Nephron (organoid): Measurements from ENCODE around the gene CDKN2B-AS1.

Experiments
- H3K27ac Mint-ChIP-seq, 3 experiments: 2 replicates each; pipeline ENCODE4 v1.8.0; 2020; ENCODE audit warnings: mixed read lengths in 3 of 3, mild to moderate bottlenecking in 2 of 3, moderate library complexity in 1 of 3
- H3K27me3 Mint-ChIP-seq: 2 replicates; pipeline ENCODE4 v1.8.0; 2021; ENCODE audit warnings: low read depth, mild to moderate bottlenecking, moderate library complexity, mixed read lengths
- H3K36me3 Mint-ChIP-seq: 2 replicates; pipeline ENCODE4 v1.8.0; 2020; ENCODE audit warnings: low read depth, mixed read lengths
- H3K4me1 Mint-ChIP-seq: 2 replicates; pipeline ENCODE4 v1.8.0; 2020; ENCODE audit warnings: mixed read lengths
- H3K4me3 Mint-ChIP-seq, 3 experiments: 2 replicates each; pipeline ENCODE4 v1.8.0; 2020; ENCODE audit warnings: mild to moderate bottlenecking in 3 of 3, mixed read lengths in 3 of 3, moderate library complexity in 2 of 3
- H3K9me3 Mint-ChIP-seq: 2 replicates; pipeline ENCODE4 v1.8.0; 2020; ENCODE audit warnings: mixed read lengths
- TF ChIP-seq, protein P1 (sequence below), 3 experiments: fragments of 200-600 bp; sonication (generic); IDR thresholded peaks; one replicate each; pipeline ENCODE4 v1.5.0; 2021; ENCODE audit warnings: antibody characterized with exemption in 3 of 3; ENCODE audit not compliant: unreplicated experiment in 3 of 3

The CDKN2B-AS1 gene

GRCh38 chr9:22154064-22154463 lies 159.5 kb downstream of the CDKN2B-AS1 start:
- H3K9me3 Mint-ChIP-seq: no peaks in the 10 kb centered on the region
- no peaks in the 10 kb centered on the region for H3K27me3 Mint-ChIP-seq
- TF ChIP-seq, protein P1, sequence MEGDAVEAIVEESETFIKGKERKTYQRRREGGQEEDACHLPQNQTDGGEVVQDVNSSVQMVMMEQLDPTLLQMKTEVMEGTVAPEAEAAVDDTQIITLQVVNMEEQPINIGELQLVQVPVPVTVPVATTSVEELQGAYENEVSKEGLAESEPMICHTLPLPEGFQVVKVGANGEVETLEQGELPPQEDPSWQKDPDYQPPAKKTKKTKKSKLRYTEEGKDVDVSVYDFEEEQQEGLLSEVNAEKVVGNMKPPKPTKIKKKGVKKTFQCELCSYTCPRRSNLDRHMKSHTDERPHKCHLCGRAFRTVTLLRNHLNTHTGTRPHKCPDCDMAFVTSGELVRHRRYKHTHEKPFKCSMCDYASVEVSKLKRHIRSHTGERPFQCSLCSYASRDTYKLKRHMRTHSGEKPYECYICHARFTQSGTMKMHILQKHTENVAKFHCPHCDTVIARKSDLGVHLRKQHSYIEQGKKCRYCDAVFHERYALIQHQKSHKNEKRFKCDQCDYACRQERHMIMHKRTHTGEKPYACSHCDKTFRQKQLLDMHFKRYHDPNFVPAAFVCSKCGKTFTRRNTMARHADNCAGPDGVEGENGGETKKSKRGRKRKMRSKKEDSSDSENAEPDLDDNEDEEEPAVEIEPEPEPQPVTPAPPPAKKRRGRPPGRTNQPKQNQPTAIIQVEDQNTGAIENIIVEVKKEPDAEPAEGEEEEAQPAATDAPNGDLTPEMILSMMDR (IDR thresholded peaks at IDR 0.05; ENCODE audit: unreplicated experiment in 3 of 3): no peak
- H3K4me3 Mint-ChIP-seq: no peak overlapping the region
- no peaks in the 10 kb centered on the region for H3K36me3 Mint-ChIP-seq
- no peaks in the 10 kb centered on the region for H3K4me1 Mint-ChIP-seq
- no peak overlapping the region for H3K27ac Mint-ChIP-seq

DNA sequence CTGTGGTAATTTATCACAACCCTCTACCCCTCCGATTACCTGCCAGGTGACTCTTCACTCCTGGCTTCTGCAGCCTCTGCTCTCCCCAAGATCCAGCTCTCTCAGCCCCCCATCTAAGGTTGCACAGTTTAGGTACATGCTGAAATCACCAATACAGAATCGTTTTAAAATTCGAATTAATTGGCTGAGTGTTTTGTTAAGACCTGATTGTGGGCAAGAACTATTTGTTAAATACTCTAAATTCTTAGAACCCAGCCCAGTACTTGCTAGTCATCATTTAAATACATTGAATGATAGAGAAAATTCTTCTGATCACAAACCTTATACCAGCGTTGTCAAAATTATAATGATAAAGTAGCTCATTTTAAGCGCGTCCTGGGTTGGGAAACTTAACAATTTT lies 162.0 kb downstream of the CDKN2B-AS1 start:
- Mint-ChIP-seq H3K4me3 (no peak overlapping the region), H3K27me3 (no peaks in the 10 kb centered on the region), H3K27ac (no peak overlapping the region), H3K4me1 (no peaks in the 10 kb centered on the region), H3K36me3 (no peaks in the 10 kb centered on the region), H3K9me3 (no peaks in the 10 kb centered on the region)
- TF ChIP-seq, protein P1 (IDR thresholded peaks at IDR 0.05; ENCODE audit: unreplicated experiment in 3 of 3): no peak

DNA sequence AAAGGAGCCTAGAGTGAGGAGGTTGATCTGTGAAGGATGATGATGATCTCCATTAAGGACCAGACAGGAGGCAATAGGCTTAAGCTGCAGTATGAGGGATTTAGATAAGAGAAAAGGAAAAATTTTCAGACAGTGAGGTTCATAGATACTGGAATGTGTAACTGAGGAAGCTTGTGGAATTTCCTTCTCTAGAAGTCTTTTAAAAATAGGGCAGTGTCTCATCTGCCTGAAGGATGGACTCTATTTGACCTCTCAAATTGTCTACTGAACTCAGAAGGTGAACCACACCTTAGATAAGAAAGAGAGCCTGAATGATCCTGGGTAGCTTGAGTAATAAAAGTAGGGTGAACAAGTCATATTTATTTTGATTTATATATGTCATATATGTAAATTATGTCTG lies 162.7 kb downstream of the CDKN2B-AS1 start:
- no peaks in the 10 kb centered on the region for H3K36me3 Mint-ChIP-seq
- H3K27ac Mint-ChIP-seq: no peak overlapping the region
- TF ChIP-seq, protein P1 (IDR thresholded peaks at IDR 0.05; ENCODE audit: unreplicated experiment in 3 of 3): no peak
- H3K4me3 Mint-ChIP-seq: no peak overlapping the region
- H3K4me1 Mint-ChIP-seq: no peaks in the 10 kb centered on the region
- no peaks in the 10 kb centered on the region for H3K9me3 Mint-ChIP-seq
- H3K27me3 Mint-ChIP-seq: no peaks in the 10 kb centered on the region

- no peak overlapping the region for H3K27ac Mint-ChIP-seq
- no peaks in the 10 kb centered on the region for H3K27me3 Mint-ChIP-seq
- H3K9me3 Mint-ChIP-seq: no peaks in the 10 kb centered on the region
- no peak overlapping the region for H3K4me3 Mint-ChIP-seq
- TF ChIP-seq, protein P1 (IDR thresholded peaks at IDR 0.05; ENCODE audit: unreplicated experiment in 3 of 3): no peak
- no peaks in the 10 kb centered on the region for H3K36me3 Mint-ChIP-seq
- no peaks in the 10 kb centered on the region for H3K4me1 Mint-ChIP-seq
Observed at GRCh38 chr9:22157828-22158227, 163.2 kb downstream of the CDKN2B-AS1 start.

DNA sequence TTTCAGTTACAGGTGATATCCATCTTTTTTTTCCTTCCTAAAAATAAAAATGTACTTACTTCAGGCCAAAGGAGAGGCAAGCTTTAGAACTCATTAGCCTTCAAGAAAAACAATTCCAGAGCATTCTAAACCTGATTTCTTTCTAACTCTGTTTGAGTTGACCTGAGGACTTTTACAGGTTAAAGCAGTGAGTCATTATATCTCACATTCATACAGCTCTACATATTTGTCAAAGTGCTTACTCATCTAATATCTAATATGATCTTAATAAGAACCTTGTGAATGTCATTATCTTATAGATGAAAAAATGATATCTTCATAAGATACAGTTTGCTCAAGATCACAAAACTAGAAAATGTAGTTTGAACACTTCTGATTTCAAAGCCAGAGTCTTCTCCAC lies 163.7 kb downstream of the CDKN2B-AS1 start:
- Mint-ChIP-seq H3K27ac (no peak overlapping the region), H3K4me3 (no peak overlapping the region), H3K27me3 (no peaks in the 10 kb centered on the region), H3K9me3 (no peaks in the 10 kb centered on the region), H3K4me1 (no peaks in the 10 kb centered on the region), H3K36me3 (no peaks in the 10 kb centered on the region)
- TF ChIP-seq, protein P1 (IDR thresholded peaks at IDR 0.05; ENCODE audit: unreplicated experiment in 3 of 3): no peak

GRCh38 chr9:22158927-22159346 lies 164.3 kb downstream of the CDKN2B-AS1 start:
- H3K27me3 Mint-ChIP-seq: no peaks in the 10 kb centered on the region
- H3K4me1 Mint-ChIP-seq: no peaks in the 10 kb centered on the region
- TF ChIP-seq, protein P1 (IDR thresholded peaks at IDR 0.05; ENCODE audit: unreplicated experiment in 3 of 3): no peak
- no peak overlapping the region for H3K27ac Mint-ChIP-seq
- no peaks in the 10 kb centered on the region for H3K9me3 Mint-ChIP-seq
- H3K4me3 Mint-ChIP-seq: no peak overlapping the region
- H3K36me3 Mint-ChIP-seq: no peaks in the 10 kb centered on the region
